Activated CD4-positive, alpha-beta memory T cell treated with anti-CD3 and anti-CD28 coated beads, Interleukin-2, amount 10 ng/mL, durations not matched to agents 7 days and 5 days (primary cell): ENCODE results near the gene SIRT2. TPM values are rescaled to one million over a fixed set of nuclear protein-coding genes. Genes with fewer than 3 reads are reported as not detected.
A peak's percentile ranks its signal among the peaks of the same experiment; 100 is the strongest.
"Not testable (repeated sequence)": the region's sequence is repeated elsewhere in the genome, so short reads cannot be mapped to it uniquely, and the experiment has no call there.

Source experiments
- CTCF ChIA-PET: fragments of 350-600 bp; sonication (Branson Sonifier 250); formaldehyde crosslinking; loops from one replicate; lab custom pipeline; 2021; ENCODE audit warnings: antibody characterized with exemption, inconsistent platforms; lab: Charles Lee
- POLR2A ChIA-PET: fragments of 350-600 bp; sonication (Branson Sonifier 250); formaldehyde crosslinking; loops from one replicate; lab custom pipeline; 2021; ENCODE audit warnings: antibody characterized with exemption; lab: Charles Lee
- DNase-seq: peaks from one replicate; pipeline ENCODE4 v3.0.0-alpha.2; 2020
- H3K27ac Mint-ChIP-seq: one replicate; pipeline ENCODE4 v1.8.0; 2021; ENCODE audit warnings: mild to moderate bottlenecking, mixed read lengths
- H3K27me3 Mint-ChIP-seq: one replicate; pipeline ENCODE4 v1.8.0; 2021; ENCODE audit warnings: mixed read lengths
- H3K36me3 Mint-ChIP-seq: one replicate; pipeline ENCODE4 v1.8.0; 2021; ENCODE audit warnings: low read depth, mixed read lengths
- H3K4me1 Mint-ChIP-seq: one replicate; pipeline ENCODE4 v1.8.0; 2021; ENCODE audit warnings: mixed read lengths
- H3K4me3 Mint-ChIP-seq: one replicate; pipeline ENCODE4 v1.8.0; 2021; ENCODE audit warnings: mild to moderate bottlenecking, mixed read lengths
- H3K9me3 Mint-ChIP-seq: one replicate; pipeline ENCODE4 v1.8.0; 2021; ENCODE audit warnings: mixed read lengths
- total RNA-seq, 2 experiments: library from RNA; stranded (reverse); gene quantifications; one replicate each; pipeline ENCODE4 v1.2.3, GENCODE V29; 2021

Gene SIRT2
- total RNA-seq, 2 experiments from 2014 or later = 51.4 to 53.2 TPM

- POLR2A ChIA-PET = interaction anchor here (0.9 to 2.8 kb wide), 4 partner anchors 10 to 112 kb away, joined by 3 to 11 read pairs (median 5); partner anchors contain the start of gene HNRNPL
- peak overlapping the region; percentile 11 for H3K27ac Mint-ChIP-seq
Measured at GRCh38 chr19:38837656-38838121, 61.7 kb downstream of the SIRT2 start.

DNA sequence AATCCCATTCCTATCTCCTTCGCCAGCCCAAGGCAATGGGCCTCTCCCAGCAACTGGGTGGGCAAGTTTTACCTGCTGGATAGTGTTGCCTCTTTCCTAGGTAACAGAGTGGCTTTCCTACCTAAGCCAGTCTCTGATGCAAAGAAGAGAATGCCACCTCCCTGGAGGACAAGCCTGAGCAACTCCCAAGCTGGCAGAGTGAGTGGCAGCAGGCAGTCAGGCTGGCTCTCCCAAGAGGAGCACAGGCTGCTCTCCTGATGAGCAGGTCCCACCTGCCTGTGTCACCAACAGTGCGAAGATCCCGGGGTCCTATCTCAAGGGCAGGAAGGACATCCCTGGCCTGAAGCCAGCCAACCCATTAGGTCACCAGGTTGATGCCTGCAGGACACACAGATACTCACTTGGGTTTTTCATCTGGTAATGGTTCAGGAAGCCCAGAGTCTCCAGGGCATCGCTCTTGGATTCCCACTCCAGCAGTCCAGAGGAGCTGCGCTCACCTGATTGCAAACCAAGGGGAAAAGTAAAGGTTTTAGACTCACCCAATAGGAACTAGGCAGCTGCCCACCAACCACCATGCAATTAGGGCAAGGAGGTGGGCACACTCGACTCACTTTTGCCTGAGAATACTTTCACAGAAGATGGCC lies 62.3 kb downstream of the SIRT2 start:
- Mint-ChIP-seq H3K36me3 (peaks cover 64% of the 10 kb centered on the region), H3K27me3 (no peaks in the 10 kb centered on the region), H3K9me3 (no peaks in the 10 kb centered on the region), H3K27ac (peak overlapping the region; percentile 52), H3K4me3 (no peak overlapping the region), H3K4me1 (peaks cover 43% of the 10 kb centered on the region)
- CTCF ChIA-PET = no interaction called here
- DNase-seq = no peak
- POLR2A ChIA-PET = interaction anchor here (1.0 to 2.8 kb wide), 2 partner anchors 10 to 112 kb away, joined by 3 to 11 read pairs; no protein-coding TSS in a partner anchor

More at GRCh38 chr19:38837656-38838121, 61.7 kb downstream of the SIRT2 start:
- Mint-ChIP-seq H3K4me1 (peaks cover 45% of the 10 kb centered on the region), H3K9me3 (no peaks in the 10 kb centered on the region), H3K27me3 (no peaks in the 10 kb centered on the region), H3K36me3 (peaks cover 70% of the 10 kb centered on the region), H3K4me3 (no peak overlapping the region)
- CTCF ChIA-PET = interaction anchor here (2.1 kb wide), 1 partner anchor 68 kb away, joined by 5 read pairs; no protein-coding TSS in a partner anchor
- DNase-seq = no peak

DNA sequence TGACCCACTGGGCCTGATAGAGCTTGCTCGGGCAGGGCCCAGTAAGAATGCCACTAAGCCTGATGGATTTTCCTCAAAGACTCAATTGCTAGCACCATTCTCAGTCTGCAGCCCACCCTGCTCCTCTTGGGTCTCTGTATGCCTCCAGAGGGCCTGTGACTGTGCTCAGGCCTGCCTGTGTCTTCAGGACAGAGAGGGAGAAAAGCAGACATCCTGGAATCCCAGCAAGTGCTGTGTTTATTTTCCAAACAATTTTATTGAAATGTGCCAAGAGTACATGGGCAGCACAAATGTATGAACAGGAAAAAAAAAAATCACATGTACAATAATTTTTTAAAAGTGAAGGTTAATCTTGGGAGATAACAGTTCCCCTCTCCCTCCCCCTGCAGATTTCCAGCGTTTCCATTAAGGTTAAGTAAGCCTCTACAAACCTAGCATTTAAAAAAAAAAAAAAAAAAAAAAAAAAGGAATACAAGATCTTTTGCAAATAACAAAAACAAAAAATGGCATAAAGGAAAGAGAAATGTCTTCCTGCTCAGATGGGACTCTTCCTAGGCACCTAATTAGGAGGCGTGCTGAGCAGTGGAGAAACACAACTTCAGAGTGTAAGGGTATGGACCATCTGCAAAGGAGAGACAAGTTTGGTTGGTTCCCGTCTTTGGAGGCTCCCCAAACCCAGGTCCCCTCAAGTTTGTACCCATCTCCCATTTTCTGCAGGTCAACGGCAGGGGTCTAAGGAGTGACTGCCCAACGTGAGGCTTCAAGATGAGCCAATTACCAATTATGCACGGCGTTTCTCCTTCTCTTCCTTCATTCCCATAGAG lies 63.0 kb downstream of the SIRT2 start:
- POLR2A ChIA-PET = interaction anchor here (0.8 to 1.1 kb wide), 2 partner anchors 8 to 22 kb away, joined by 3 to 4 read pairs; no protein-coding TSS in a partner anchor
- Mint-ChIP-seq H3K27ac (peak overlapping the region; percentile 52), H3K4me1 (peaks cover 40% of the 10 kb centered on the region), H3K27me3 (no peaks in the 10 kb centered on the region), H3K36me3 (peaks cover 57% of the 10 kb centered on the region), H3K9me3 (no peaks in the 10 kb centered on the region), H3K4me3 (no peak overlapping the region)
- no peak for DNase-seq
- CTCF ChIA-PET = no interaction called here

- ChIA-PET POLR2A (interaction anchor here (1.3 to 4.6 kb wide), 5 partner anchors 8 to 100 kb away, joined by 3 to 34 read pairs (median 4); no protein-coding TSS in a partner anchor), CTCF (no interaction called here)
- DNase-seq = no peak
- Mint-ChIP-seq H3K9me3 (no peaks in the 10 kb centered on the region), H3K27ac (peak overlapping the region; percentile 45), H3K36me3 (peaks cover 53% of the 10 kb centered on the region), H3K27me3 (no peaks in the 10 kb centered on the region), H3K4me3 (no peak overlapping the region), H3K4me1 (peaks cover 42% of the 10 kb centered on the region)
Measured at GRCh38 chr19:38834590-38834989, 64.8 kb downstream of the SIRT2 start.

DNA sequence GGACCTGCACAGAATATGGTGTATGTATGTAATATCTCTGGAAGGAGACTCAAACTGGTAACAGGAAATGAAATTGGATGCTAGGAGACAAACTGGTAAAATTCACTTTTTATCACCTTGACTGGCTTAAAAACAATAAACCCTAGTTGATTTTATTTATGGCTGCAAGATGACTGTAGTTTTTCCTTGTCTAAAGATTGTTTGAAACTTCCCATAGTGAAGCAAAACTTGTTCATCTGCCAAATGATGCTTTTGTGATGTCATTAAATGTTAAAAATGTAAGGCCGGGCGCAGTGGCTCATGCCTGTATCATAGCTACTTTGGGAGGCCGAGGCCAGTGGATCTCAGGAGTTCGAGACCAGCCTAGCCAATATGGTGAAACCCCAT lies 65.3 kb downstream of the SIRT2 start:
- H3K4me3 Mint-ChIP-seq = no peak overlapping the region
- no peaks in the 10 kb centered on the region for H3K27me3 Mint-ChIP-seq
- POLR2A ChIA-PET = interaction anchor here (1.0 to 4.6 kb wide), 6 partner anchors 8 to 99 kb away, joined by 3 to 34 read pairs (median 4); no protein-coding TSS in a partner anchor
- H3K9me3 Mint-ChIP-seq = no peaks in the 10 kb centered on the region
- H3K36me3 Mint-ChIP-seq = peaks cover 51% of the 10 kb centered on the region
- CTCF ChIA-PET = interaction anchor here (0.7 kb wide), 1 partner anchor 35 kb away, joined by 3 read pairs; no protein-coding TSS in a partner anchor
- H3K4me1 Mint-ChIP-seq = peaks cover 37% of the 10 kb centered on the region
- H3K27ac Mint-ChIP-seq = peak overlapping the region; percentile 45
- DNase-seq = no peak

- H3K4me3 Mint-ChIP-seq = no peak overlapping the region
- peaks cover 45% of the 10 kb centered on the region for H3K36me3 Mint-ChIP-seq
- H3K27me3 Mint-ChIP-seq = no peaks in the 10 kb centered on the region
- no peak overlapping the region for H3K27ac Mint-ChIP-seq
- POLR2A ChIA-PET = interaction anchor here (1.0 to 4.6 kb wide), 5 partner anchors 9 to 98 kb away, joined by 3 to 34 read pairs (median 8); partner anchors contain the start of gene RINL
- no peaks in the 10 kb centered on the region for H3K9me3 Mint-ChIP-seq
- no peak for DNase-seq
- peaks cover 32% of the 10 kb centered on the region for H3K4me1 Mint-ChIP-seq
- CTCF ChIA-PET = interaction anchor here (1.2 to 1.5 kb wide), 2 partner anchors 12 to 31 kb away, joined by 3 read pairs; no protein-coding TSS in a partner anchor
Measured at GRCh38 chr19:38833092-38833425, 66.4 kb downstream of the SIRT2 start.

- Mint-ChIP-seq H3K4me3 (peak overlapping the region; percentile 85), H3K27ac (peak overlapping the region; percentile 80), H3K27me3 (no peaks in the 10 kb centered on the region), H3K4me1 (peaks cover 34% of the 10 kb centered on the region), H3K36me3 (peaks cover 42% of the 10 kb centered on the region), H3K9me3 (no peaks in the 10 kb centered on the region)
- ChIA-PET POLR2A (interaction anchor here (0.8 to 4.6 kb wide), 13 partner anchors 9 to 457 kb away, joined by 3 to 34 read pairs (median 6); partner anchors contain the start of genes NFKBIB, PSMD8 and RINL), CTCF (interaction anchor here (0.7 to 2.3 kb wide), 9 partner anchors 9 to 428 kb away, joined by 3 to 15 read pairs (median 10); partner anchors contain the start of genes FAM98C, MRPS12, NFKBIB and SARS2)
- no peak for DNase-seq
Measured at GRCh38 chr19:38831142-38831605, 68.2 kb downstream of the SIRT2 start.

GRCh38 chr19:38830039-38830733 lies 69.2 kb downstream of the SIRT2 start:
- POLR2A ChIA-PET = interaction anchor here (0.9 to 4.6 kb wide), 3 partner anchors 12 to 70 kb away, joined by 3 to 34 read pairs (median 6); partner anchors contain the start of gene NFKBIB
- Mint-ChIP-seq H3K27me3 (no peaks in the 10 kb centered on the region), H3K4me3 (peak overlapping the region; percentile 85), H3K27ac (peak overlapping the region; percentile 80), H3K36me3 (peaks cover 41% of the 10 kb centered on the region), H3K4me1 (peaks cover 34% of the 10 kb centered on the region), H3K9me3 (no peaks in the 10 kb centered on the region)
- CTCF ChIA-PET = interaction anchor here (1.9 to 2.3 kb wide), 2 partner anchors 100 to 427 kb away, joined by 13 to 15 read pairs; partner anchors contain the start of genes FAM98C, MRPS12 and SARS2
- DNase-seq = no peak

- H3K9me3 Mint-ChIP-seq, H3K27me3 Mint-ChIP-seq, H3K4me3 Mint-ChIP-seq, H3K27ac Mint-ChIP-seq, DNase-seq: not testable (repeated sequence)
- POLR2A ChIA-PET = interaction anchor here (0.9 kb wide), 1 partner anchor 71 kb away, joined by 3 read pairs; the partner anchor contains the start of gene NFKBIB
- Mint-ChIP-seq H3K4me1 (peaks cover 34% of the 10 kb centered on the region), H3K36me3 (peaks cover 48% of the 10 kb centered on the region)
- CTCF ChIA-PET = interaction anchor here (0.6 kb wide), 1 partner anchor 316 kb away, joined by 3 read pairs; no protein-coding TSS in a partner anchor
Measured at GRCh38 chr19:38829203-38829602, 70.2 kb downstream of the SIRT2 start.
